Spleen (tissue), 7 donors: ENCODE measurements around the gene DDX27.

Experiments
- POLR2A ChIP-seq, 3 donors: fragments of 450-650 bp; IDR thresholded peaks; one replicate each; pipeline ENCODE4 v1.5.1; 2017; ENCODE audit warnings: antibody characterized with exemption in 3 of 3, mild to moderate bottlenecking in 1 of 3
- TF ChIP-seq, protein P1 (sequence below), 11 experiments: fragments of 200-600 bp in 7 of 11; fragments of 450-650 bp in 4 of 11; sonication (generic) in 4 of 11; IDR thresholded peaks in 8 of 11; conservative IDR thresholded peaks in 3 of 11; 1 replicate in 7 of 11; 2 replicates in 4 of 11; pipeline versions ENCODE4 v1.4.0 to v1.8.0; 2016 to 2021; ENCODE audit warnings: antibody characterized with exemption in 11 of 11, inconsistent platforms in 4 of 11, mild to moderate bottlenecking in 1 of 11
- donor health status: DM: no; HTN: no; CAD: no; lungs with moderate emphysema.
- donor health status: DM: no; HTN: no; CAD: no.
- donor health status: DM: no; HTN: no; CAD: no.

DNA sequence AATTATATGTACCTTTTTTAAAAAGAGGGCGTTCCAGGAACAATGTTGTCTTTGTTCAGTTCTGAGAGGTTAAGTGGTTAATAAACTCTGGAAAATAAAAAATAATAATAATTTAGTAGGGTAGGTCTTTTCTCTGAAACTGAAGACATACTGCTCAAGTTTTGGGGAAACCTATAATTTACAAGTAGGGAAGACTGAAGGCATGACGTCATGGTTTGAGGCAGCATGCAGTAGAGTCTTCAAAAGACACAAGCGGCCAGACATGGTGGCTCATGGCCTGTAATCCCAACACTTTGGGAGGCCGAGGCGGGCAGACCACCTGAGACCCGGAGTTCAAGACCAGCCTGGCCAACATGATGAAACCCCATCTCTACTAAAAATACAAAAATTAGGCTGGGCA, 45.0 kb upstream of the DDX27 start:
- TF ChIP-seq, protein P1, sequence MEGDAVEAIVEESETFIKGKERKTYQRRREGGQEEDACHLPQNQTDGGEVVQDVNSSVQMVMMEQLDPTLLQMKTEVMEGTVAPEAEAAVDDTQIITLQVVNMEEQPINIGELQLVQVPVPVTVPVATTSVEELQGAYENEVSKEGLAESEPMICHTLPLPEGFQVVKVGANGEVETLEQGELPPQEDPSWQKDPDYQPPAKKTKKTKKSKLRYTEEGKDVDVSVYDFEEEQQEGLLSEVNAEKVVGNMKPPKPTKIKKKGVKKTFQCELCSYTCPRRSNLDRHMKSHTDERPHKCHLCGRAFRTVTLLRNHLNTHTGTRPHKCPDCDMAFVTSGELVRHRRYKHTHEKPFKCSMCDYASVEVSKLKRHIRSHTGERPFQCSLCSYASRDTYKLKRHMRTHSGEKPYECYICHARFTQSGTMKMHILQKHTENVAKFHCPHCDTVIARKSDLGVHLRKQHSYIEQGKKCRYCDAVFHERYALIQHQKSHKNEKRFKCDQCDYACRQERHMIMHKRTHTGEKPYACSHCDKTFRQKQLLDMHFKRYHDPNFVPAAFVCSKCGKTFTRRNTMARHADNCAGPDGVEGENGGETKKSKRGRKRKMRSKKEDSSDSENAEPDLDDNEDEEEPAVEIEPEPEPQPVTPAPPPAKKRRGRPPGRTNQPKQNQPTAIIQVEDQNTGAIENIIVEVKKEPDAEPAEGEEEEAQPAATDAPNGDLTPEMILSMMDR (IDR thresholded peaks at IDR 0.05 in 8 of 11, conservative IDR thresholded peaks at IDR 0.05 in 3 of 11): no peak
- TF ChIP-seq POLR2A (IDR thresholded peaks at IDR 0.05): no peak
